GM19025 (cell line): Measurements from ENCODE around the gene GTF2H2C_2.
A peak's percentile ranks its signal among the peaks of the same experiment; 100 is the strongest.
"Not testable (repeated sequence)": the region's sequence is repeated elsewhere in the genome, so short reads cannot be mapped to it uniquely, and the experiment has no call there.

Experiments
- ATAC-seq: cut with Tn5 transposase; IDR thresholded peaks from one replicate; pipeline ENCODE4 v1.9.1; 2021; ENCODE audit warnings: mild to moderate bottlenecking, low read depth, moderate library complexity; ENCODE audit not compliant: unreplicated experiment

The GTF2H2C_2 gene

DNA sequence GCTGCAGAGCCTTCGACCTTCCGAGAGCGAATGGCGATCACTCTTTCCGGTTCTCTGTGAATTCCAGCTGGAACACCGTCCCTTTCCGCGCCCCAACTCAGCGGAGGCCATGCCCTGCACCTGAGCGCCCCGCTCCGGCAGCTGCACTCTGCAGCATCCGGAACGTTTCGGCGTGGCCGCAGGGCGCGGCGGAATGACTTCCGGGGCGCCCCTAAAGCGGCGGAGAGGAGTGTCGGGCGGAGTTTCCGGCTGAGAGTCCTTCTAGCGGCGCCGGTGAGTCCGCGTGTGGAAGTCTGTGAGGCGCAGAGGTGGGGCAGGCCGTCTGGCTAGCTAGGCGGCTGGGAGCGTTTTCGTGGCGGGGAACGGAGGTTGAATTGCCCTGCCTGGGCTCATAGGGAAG lies at the start of gene GTF2H2C_2:
GTF2H2C_2 (plus strand) TSS at position 252 of the 400 bp plus-strand sequence.
- ATAC-seq: peak; percentile 98

DNA sequence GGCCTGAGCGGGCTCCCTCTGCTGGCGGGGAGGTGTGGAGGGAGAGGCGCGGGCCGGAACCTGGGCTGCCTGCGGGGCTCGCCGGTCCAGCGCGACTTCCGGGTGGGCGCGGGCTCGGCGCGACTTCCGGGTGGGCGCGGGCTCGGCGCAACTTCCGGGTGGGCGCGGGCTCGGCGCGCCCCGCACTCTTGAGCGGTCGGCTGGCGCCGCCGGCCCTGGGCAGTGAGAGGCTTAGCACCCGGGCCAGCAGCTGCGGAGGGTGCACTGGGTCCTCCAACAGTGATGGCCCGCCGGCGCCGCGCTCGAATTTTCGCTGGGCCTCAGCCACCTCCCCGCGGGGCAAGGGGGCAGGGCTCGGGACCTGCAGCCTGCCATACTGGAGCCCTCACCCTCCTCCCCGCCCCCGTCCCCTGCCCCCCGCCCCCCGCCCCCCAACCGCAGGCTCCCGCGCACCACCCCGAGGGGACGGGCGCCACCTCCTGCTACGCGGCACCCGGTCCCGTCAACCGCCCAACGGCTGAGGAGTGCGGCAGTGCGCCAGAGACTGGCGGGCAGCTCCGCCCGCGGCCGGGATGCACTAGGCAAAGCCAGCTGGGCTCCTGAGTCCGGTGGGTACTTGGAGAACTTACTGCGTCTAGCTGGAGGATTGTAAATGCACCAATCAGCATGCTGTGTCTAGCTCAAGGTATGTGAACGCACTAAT lies 14.0 kb upstream of the GTF2H2C_2 start:
- not testable (repeated sequence) for ATAC-seq

DNA sequence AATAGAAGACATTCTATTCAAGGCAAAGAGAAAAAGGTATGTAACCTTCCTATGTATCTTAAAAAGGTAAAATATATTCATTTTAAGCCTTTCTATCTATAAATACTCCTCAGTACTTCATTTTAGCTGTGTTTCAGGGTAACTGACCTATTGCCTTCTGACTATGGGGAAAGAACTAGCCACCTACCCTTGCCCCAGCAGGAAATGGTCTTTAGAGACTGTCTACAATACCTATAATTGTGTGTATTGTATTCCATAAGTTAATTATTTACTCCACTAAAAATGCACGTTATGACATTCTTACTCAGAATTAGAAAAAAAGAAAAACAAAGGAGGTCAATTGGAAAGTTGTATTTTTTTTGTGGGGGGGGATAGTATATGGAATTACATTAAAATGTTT lies 6.2 kb downstream of the GTF2H2C_2 start:
- ATAC-seq: not testable (repeated sequence)

DNA sequence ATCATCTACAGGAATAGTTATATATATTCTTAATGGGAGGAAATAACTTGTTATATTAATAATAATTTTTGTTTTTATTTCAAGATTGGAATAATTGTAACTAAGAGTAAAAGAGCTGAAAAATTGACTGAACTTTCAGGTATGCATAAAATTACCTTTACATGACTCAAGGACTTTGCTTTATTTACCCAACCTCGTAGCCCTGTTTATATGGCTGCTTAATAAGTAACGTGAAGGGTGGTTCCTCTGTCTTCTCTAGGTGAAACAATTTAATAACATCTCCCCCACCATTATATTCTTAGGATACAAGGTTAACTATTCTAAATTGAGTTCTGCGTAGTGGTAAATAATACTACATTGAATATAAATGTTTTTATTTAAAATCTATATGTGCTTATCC lies 8.0 kb downstream of the GTF2H2C_2 start:
- ATAC-seq: not testable (repeated sequence)

DNA sequence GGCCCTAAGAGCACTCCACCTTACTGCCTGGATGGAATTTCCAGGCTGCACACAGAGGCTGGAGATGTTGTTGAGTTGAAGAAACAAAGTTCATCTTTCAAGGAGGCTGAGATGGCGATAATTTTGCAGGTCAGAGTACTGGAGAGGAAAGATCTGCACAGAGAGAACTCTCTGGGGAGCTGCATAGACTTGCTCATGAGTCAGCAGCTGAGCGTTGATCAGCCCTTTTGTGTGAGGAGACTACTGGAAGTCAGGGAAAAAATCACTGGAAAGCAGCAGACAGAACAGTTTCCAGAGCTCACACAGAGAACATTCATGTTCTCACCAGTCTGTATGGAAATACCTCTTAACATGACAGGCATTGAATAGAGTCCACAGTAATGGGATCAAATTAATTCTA lies 23.4 kb downstream of the GTF2H2C_2 start:
- ATAC-seq: not testable (repeated sequence)

DNA sequence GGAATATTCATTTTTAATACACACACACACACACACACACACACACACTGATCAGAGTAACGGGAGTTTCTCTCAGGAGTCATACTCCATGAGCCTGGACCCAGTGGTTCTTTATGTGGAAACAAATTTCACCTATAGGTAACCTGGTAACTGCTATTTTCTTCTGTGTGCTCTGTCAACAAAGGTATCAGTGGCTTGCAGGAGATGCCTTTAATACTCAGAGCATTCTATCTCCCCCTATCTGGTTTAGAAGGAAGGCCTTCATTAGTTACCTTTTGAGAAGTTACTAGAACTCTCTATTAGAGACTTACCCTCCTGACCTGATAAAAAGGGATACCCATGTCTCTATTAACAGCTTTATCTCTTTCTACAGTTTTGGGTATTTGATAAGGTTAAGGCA lies 34.4 kb downstream of the GTF2H2C_2 start:
- not testable (repeated sequence) for ATAC-seq

DNA sequence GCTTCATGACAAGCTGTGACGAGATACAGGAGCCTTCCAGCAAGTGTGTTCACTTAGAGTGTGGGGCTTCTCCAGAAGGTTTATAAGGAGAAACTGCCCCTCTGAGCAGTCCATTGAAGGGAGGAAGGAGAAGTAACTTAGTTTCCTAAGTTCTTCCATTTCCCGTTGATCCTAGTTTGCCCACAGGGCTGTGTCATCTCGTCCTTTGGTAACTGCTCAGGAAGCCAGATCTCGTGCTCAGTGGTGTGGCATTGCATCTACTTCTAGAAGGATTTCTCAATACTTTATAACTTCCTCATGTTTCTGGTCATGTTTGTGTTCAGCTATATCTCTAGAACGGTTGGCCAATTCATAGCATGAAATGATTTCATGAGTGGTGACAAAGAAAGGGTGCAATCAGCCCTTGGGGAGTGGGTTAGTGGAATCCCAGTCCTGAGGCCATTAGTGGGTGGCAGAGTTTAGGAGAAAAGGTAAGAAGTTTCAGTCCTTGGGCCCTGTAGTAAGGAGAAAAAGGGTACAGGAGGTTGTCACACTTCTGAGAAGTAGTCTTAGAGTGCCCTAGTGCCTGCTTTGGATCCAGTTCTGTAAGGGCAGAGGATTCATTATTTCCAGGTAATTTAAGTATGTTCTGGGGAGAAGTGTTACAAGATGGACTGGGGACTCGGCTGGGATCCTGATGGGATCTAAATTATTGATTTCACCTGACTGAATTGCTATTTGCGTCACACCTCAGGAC lies 36.2 kb downstream of the GTF2H2C_2 start:
- not testable (repeated sequence) for ATAC-seq

DNA sequence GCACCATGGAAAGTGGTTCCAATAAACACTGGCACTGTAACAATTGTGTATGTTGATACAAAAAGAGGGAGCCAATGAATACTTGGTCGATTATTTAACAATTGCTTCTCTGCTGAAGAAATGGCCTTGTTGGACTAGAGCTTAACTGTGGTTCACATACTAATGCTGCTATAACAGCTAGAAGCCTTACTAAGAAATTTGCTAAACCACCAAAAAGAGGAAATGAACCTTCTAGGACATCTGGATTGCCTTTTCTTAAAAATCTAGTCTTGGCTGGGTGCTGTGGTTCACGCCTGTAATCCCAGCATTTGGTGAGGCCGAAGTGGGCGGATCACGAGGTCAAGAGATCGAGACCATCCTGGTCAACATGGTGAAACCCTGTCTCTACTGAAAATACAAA lies 41.9 kb downstream of the GTF2H2C_2 start:
- ATAC-seq: peak; percentile 88

DNA sequence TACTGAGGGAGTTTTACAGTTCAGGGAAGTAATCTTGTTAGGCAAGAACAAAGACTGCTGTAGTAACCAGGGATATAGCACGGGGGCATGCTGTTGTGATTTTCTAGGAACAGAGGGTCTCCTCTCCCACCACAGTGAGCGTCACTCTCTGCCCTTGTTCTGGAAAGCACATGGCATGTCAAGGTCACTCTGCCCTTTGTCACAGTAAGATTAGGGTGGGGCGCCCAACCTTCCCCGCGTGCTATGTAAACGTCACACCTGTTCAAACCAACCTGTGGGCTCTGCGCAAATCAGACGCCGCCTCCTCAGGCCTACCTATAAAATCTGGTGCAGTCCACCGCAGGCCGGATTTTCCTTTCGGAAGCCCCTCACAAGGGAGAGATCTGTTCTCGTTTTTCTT lies 44.0 kb downstream of the GTF2H2C_2 start:
- not testable (repeated sequence) for ATAC-seq

DNA sequence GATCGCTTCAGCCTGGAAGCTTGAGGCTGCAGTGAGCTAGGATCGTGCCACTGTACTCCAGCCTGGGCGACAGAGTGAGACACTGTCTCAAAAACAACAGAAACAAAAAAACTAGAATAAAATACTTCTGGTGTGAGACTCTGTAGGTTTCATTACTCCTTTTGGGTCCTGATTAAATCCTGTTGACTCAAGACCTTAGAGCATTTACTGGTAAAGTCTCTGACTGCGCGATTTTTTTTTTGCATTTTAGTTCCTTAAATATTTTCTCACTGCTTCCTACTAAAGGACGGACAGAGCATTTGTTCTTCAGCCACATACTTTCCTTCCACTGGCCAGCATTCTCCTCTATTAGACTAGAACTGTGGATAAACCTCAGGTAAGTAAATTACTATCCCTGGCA lies 46.8 kb downstream of the GTF2H2C_2 start:
- not testable (repeated sequence) for ATAC-seq

DNA sequence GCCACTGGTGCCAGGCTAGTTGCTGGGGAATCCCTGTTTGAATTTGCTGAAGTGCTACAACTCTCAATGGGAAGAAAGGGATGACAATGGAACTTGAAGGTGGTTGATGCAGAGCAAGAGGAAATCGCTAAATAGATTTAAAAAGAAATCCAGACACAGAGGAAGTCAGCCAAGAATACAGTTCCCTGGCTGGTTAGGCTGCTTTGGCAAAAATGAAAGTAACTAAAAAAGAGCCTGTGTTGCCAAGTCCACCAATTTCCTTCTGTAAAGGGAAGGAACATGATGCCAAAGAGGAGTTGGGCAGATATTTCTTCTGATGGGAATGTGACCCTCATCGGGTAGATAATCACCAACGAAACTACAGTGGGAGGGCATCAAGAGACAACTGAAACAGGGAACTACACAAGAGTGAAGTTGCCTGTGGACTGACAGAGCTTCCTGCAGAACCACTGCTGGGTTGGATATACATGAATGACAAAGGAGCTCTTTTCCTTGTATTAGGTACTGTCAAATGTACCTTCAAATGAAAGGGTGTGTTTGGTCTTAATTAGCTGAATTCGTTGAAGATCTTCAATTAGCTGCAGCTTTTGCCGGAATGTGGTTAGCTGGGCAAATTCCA lies 49.0 kb downstream of the GTF2H2C_2 start:
- ATAC-seq: not testable (repeated sequence)

DNA sequence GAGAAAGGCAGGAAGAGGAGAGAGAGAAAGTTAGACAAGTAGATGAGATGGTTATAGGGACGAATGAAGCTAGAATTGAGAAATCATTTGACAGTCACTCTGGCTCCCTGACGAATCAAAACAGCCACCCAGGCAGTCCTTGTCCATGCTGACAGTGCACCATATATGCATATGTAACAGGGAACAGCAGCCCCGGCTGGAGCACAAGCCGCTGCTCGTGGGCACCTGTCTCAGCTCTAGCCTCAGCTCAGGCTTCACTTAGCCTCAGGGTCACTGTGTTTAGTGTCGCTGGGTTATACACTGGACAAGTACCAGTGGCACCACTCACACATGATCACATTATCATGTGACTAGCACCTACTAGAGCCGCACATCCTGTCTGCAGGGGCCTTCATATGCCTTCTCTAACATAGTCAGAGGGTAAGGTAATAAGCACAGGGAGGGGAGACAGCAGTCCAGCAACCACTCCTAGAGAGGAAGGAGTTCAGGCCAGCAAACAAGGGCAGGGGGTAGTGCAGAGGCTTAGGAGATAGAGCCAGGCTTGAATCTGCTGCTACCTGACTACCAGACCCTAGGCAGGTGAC lies 54.9 kb downstream of the GTF2H2C_2 start:
- not testable (repeated sequence) for ATAC-seq
